Skeletal muscle satellite cell (primary cell): ENCODE results near the gene CGRRF1.

Experiments
- H3K27me3 ChIP-seq: 2 replicates; pipeline ENCODE4 v1.7.0; 2013; ENCODE audit warnings: low read length; ENCODE audit not compliant: control insufficient read depth, insufficient read depth
- H3K36me3 ChIP-seq: 2 replicates; pipeline ENCODE4 v1.7.0; 2013; ENCODE audit warnings: mild to moderate bottlenecking, control low read depth, low read length; ENCODE audit not compliant: insufficient read depth
- H3K4me1 ChIP-seq: 2 replicates; pipeline ENCODE4 v1.7.0; 2013; ENCODE audit warnings: low read length; ENCODE audit not compliant: control insufficient read depth, insufficient read depth
- H3K4me2 ChIP-seq: 2 replicates; pipeline ENCODE4 v1.7.0; 2013; ENCODE audit warnings: mild to moderate bottlenecking, low read length
- H3K4me3 ChIP-seq: 2 replicates; pipeline ENCODE4 v1.7.0; 2013; ENCODE audit warnings: low read length
- H3K9ac ChIP-seq: 2 replicates; pipeline ENCODE4 v1.7.0; 2013; ENCODE audit warnings: mild to moderate bottlenecking, low read depth, low read length, moderate library complexity
- H3K9me3 ChIP-seq: replicated peaks from 2 replicates; pipeline ENCODE4 v1.7.0; 2013; ENCODE audit warnings: mild to moderate bottlenecking, control low read depth, low read length

CGRRF1 gene

DNA sequence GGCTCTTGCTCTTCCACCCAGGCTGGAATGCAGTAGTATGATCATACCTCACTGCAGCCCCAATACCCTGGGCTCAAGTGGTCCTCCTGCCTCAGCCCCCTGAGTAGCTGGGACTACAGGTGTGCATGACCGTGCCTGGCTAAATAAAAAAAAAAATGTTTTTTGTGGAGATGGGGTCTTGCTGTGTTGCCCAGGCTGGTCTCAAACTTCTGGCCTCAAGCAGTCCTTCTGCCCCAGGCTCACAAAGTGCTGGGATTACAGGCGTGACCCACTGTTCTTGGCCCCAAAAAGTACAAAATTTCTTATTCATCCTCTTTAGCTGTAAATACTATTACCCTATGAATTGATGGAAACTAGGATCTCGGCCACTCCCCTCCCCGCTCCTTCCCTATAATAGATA is 14.7 kb downstream of the CGRRF1 start:
- Histone ChIP-seq H3K36me3 (peaks cover 13% of the 10 kb centered on the region), H3K27me3 (no peaks in the 10 kb centered on the region), H3K9me3 (no peaks in the 10 kb centered on the region)

DNA sequence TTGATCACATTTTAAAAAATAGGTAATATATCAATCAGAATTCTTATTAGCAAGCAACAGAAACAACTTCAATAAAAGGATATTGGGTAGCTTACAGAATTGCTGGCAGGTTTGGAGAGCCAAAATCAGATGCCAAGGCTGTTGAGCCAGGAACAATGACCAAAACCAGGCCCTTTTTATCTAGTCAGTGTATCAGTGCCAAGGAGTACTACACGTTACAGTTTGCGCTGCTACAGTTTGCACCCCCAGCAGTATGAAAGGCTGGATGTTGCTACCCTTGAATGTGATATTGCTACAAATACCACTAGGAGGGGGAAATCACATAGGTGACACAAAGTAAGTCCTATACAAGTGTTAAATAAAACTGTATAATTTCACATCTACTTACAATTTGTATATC is 19.3 kb downstream of the CGRRF1 start:
- Histone ChIP-seq H3K4me3 (no peak overlapping the region), H3K4me1 (peaks cover 3% of the 10 kb centered on the region), H3K9ac (no peak overlapping the region), H3K4me2 (no peak overlapping the region), H3K27me3 (no peaks in the 10 kb centered on the region), H3K36me3 (peaks cover 4% of the 10 kb centered on the region), H3K9me3 (no peaks in the 10 kb centered on the region)

More for the DNA sequence above, 14.7 kb downstream of the CGRRF1 start:
- no peak overlapping the region for H3K4me2 ChIP-seq
- no peaks in the 10 kb centered on the region for H3K4me1 ChIP-seq
- H3K9ac ChIP-seq, result no peak overlapping the region
- no peak overlapping the region for H3K4me3 ChIP-seq

DNA sequence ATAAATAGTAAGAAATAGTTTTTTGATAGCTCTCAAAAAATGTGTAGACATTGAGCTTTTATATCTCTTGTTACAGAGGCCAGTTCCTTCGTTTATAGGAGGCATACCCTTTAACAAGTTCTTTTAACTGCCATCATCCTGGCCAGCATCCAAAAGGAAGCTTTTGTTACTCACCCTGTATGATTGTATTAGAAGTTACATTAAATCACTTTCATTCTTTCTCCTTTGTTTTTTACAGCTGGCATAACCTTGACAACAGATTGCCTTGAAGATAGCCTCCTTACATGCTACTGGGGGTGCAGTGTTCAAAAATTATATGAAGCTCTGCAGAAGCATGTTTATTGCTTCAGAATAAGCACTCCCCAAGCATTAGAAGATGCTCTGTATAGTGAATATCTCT is 20.1 kb downstream of the CGRRF1 start:
- H3K4me1 ChIP-seq, result peaks cover 3% of the 10 kb centered on the region
- no peaks in the 10 kb centered on the region for H3K27me3 ChIP-seq
- H3K4me3 ChIP-seq, result no peak overlapping the region
- H3K4me2 ChIP-seq, result no peak overlapping the region
- no peaks in the 10 kb centered on the region for H3K9me3 ChIP-seq
- H3K9ac ChIP-seq, result no peak overlapping the region
- H3K36me3 ChIP-seq, result peaks cover 3% of the 10 kb centered on the region

DNA sequence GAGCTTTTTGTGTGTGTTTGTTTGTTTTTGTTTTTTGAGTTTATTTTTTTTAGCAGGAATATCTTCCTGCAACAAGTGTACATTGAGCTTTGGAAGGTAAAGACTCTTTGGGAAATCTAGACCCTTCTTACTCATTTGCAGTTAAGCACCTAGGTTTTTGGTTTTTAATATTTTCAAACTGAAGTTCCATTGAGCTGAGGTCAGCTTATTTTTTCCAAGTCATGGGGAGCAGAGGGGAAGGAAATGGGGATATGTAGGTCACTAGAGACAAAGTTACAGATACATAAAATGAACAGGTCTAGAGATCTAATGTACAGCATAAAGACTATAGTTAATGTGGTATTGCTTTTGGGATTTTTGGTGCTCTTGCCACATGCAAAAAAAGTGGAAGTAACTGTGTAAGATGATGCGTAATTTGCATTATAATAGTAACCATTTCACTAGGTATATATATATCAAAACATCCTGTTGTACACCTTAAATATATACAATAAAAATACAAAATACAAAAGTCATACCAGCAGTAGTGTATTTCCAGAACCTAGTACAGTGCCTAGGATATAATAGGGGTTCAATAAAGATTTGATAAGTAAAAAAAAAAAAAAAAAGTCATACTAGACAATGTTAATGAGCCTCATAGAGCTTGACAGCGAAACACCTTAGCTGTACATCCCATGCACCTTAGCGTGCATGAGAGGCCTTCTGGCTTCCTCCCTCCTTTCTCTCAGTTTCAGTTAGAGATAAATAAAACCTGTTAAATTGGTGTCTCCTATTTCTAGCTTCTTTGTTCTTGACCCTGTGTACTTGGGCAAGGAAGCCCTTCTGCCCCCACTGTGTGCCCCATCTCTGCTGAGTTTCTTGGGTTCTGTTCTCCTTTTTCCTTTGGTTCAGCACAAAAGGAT is 22.7 kb downstream of the CGRRF1 start:
- Histone ChIP-seq H3K9me3 (no peaks in the 10 kb centered on the region), H3K36me3 (no peaks in the 10 kb centered on the region), H3K4me2 (no peak overlapping the region), H3K9ac (no peak overlapping the region), H3K4me3 (no peak overlapping the region), H3K27me3 (no peaks in the 10 kb centered on the region), H3K4me1 (peaks cover 3% of the 10 kb centered on the region)

DNA sequence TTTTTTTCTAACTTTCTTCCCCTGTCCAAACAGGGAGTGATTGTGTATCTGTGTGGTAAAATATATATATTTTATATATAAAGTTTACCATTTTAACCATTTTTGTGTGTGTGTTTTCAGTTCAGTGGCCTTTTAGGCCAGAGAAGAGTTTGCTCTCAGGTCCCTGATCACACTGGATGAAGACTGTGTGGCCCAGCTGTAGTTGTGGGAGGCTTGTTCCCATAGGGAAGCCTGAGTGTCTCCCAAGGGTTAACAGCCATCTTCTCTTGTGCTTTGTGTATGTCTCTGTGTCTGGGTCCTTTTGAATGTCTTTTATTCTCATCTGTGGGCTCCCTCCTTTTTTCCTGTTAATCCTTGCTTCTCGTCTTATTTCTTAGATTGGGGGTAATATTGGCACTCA is 23.4 kb downstream of the CGRRF1 start:
- H3K9ac ChIP-seq, result no peak overlapping the region
- peaks cover 3% of the 10 kb centered on the region for H3K4me1 ChIP-seq
- H3K36me3 ChIP-seq, result peaks cover 3% of the 10 kb centered on the region
- no peaks in the 10 kb centered on the region for H3K27me3 ChIP-seq
- no peak overlapping the region for H3K4me3 ChIP-seq
- no peak overlapping the region for H3K4me2 ChIP-seq
- no peaks in the 10 kb centered on the region for H3K9me3 ChIP-seq

DNA sequence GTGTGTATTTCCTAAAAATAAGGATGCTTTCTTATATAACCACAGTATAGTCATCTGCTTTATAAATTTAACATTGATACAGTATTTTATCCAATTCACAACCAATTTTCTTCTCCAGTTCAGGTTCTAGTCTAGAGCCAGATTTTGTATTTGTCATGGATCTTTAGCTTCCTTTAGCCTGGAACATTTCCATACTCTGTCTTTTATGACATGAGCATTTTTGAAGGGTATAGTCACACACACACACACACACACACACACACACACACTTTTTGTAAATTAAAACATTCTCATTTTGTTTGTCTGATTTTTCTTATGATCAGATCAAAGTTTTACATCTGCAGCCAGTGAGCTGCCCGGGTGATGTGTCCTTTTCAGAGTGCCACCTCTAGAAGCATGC is 25.4 kb downstream of the CGRRF1 start:
- H3K4me1 ChIP-seq, result no peaks in the 10 kb centered on the region
- H3K27me3 ChIP-seq, result no peaks in the 10 kb centered on the region
- peaks cover 11% of the 10 kb centered on the region for H3K36me3 ChIP-seq
- H3K4me3 ChIP-seq, result no peak overlapping the region
- no peak overlapping the region for H3K9ac ChIP-seq
- H3K9me3 ChIP-seq, result no peaks in the 10 kb centered on the region
- H3K4me2 ChIP-seq, result no peak overlapping the region

DNA sequence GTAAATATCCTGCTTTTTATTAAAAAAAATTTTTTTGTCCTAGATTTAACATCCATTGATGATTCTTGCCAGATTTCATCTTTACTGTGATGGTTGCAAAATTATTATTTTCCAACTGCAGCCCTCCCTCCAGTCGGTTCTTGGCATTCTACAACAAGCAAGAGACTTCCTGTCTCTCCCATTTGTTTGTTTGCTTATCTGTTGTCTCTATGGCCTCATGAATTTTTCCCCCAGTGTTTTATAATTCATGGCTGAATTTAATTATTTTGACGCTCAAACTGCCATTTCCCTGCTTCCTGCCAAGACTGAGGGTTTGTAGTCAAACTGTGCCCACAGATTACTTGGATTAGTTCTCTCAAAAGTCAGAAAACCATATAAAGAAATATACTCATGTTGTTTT is 25.9 kb downstream of the CGRRF1 start:
- Histone ChIP-seq H3K4me2 (no peak overlapping the region), H3K36me3 (peaks cover 11% of the 10 kb centered on the region), H3K27me3 (no peaks in the 10 kb centered on the region), H3K4me1 (no peaks in the 10 kb centered on the region), H3K9me3 (no peaks in the 10 kb centered on the region), H3K9ac (no peak overlapping the region), H3K4me3 (no peak overlapping the region)

DNA sequence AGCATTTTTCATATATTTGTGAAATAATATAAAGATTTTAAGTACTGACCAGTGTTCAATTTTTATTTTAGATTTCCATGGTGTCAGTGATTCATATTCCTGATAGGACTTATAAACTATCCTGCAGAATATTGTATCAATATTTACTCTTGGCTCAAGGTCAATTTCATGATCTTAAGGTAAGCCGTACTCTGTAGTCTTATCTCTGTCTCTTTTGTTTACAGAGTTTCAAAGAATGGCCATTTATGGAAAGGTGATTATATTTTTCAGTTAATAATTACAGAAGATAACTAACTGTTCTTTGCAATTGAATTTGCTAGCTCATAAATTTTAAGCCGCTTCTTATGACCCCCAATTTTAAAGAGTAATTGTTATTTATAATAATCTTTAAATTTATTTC is 27.9 kb downstream of the CGRRF1 start:
- H3K4me1 ChIP-seq, result no peaks in the 10 kb centered on the region
- no peaks in the 10 kb centered on the region for H3K9me3 ChIP-seq
- no peak overlapping the region for H3K4me3 ChIP-seq
- no peak overlapping the region for H3K9ac ChIP-seq
- no peak overlapping the region for H3K4me2 ChIP-seq
- no peaks in the 10 kb centered on the region for H3K27me3 ChIP-seq
- peaks cover 11% of the 10 kb centered on the region for H3K36me3 ChIP-seq

DNA sequence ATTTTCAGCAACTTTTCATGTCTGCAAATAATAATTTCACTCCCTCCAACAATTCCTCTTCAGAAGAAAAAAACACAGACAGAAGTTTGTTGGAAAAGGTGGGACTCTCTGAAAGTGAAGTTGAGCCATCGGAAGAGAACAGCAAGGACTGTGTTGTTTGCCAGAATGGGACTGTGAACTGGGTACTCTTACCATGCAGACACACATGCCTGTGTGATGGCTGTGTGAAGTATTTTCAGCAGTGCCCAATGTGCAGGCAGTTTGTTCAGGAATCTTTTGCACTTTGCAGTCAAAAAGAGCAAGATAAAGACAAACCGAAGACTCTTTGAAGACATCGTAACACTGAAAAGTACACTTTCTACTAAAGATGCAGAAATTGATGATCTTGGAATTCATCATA is 28.3 kb downstream of the CGRRF1 start:
- H3K4me1 ChIP-seq, result no peaks in the 10 kb centered on the region
- H3K9ac ChIP-seq, result no peak overlapping the region
- H3K36me3 ChIP-seq, result peaks cover 11% of the 10 kb centered on the region
- no peaks in the 10 kb centered on the region for H3K27me3 ChIP-seq
- no peak overlapping the region for H3K4me3 ChIP-seq
- no peaks in the 10 kb centered on the region for H3K9me3 ChIP-seq
- no peak overlapping the region for H3K4me2 ChIP-seq

DNA sequence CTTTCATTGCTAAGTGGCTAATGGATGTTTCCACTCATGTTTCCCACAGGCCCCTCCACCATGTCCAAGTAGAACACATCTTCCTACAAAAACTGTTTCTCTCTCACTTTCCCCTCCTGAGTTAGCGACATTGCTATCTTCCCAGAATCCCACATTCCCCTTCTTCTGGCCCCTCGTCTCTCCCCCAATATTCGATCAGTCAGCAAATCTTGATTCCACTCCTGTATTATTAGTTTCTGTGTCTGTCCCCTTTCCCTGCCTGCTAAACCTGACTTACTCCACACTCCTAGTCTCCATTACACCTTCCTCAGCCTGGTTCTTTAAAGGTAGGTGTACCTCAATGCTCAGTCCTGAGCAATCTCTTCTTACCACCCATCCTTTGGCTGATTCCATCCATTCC is 37.9 kb downstream of the CGRRF1 start:
- H3K27me3 ChIP-seq, result no peaks in the 10 kb centered on the region
- no peak overlapping the region for H3K9ac ChIP-seq
- no peaks in the 10 kb centered on the region for H3K36me3 ChIP-seq
- H3K9me3 ChIP-seq, result no peaks in the 10 kb centered on the region
- H3K4me2 ChIP-seq, result no peak overlapping the region
- H3K4me1 ChIP-seq, result no peaks in the 10 kb centered on the region
- no peak overlapping the region for H3K4me3 ChIP-seq

DNA sequence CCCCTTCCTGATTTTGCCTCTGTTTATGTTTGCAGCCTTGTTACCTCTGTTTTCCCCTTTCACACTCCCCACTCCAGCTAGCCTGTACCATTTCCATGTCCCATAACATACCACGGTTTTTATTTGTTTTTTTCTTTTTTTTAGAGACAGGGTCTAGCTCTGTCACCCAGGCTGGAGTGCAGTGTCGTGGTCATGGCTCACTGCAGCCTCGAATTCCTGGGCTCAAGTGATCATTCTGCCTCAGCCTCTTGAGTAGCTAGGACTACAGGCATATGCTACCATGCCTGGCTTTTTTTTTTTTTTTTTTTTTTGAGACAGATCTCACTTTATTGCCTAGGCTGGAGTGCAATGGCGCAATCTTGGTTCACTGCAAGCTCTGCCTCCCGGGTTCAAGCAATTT is 38.8 kb downstream of the CGRRF1 start:
- Histone ChIP-seq H3K4me3 (no peak overlapping the region), H3K9me3 (no peaks in the 10 kb centered on the region), H3K36me3 (no peaks in the 10 kb centered on the region), H3K27me3 (no peaks in the 10 kb centered on the region), H3K4me1 (no peaks in the 10 kb centered on the region), H3K4me2 (no peak overlapping the region), H3K9ac (no peak overlapping the region)

DNA sequence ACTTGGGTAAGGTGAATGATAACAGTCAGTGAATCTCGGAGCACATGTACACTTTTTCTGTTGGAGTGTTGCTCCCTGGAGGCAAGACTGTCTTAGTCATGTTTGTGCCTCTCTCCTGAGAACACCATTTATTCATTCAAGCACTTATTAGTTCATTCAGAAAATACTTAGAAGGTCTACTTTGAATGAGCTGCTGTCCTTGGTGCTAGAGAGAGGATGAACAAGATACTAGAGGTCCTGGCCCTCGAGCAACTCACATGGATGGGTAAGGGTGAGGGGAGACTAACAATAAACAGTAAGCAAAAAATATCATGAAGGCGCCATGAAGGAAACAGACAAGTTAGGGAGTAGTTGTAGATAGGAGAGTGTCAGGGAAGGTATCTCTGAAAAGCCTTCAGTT is 40.2 kb downstream of the CGRRF1 start:
- no peaks in the 10 kb centered on the region for H3K4me1 ChIP-seq
- H3K9me3 ChIP-seq, result no peaks in the 10 kb centered on the region
- no peak overlapping the region for H3K4me2 ChIP-seq

More for the DNA sequence above, 40.2 kb downstream of the CGRRF1 start:
- Histone ChIP-seq H3K36me3 (no peaks in the 10 kb centered on the region), H3K27me3 (no peaks in the 10 kb centered on the region), H3K4me3 (no peak overlapping the region), H3K9ac (no peak overlapping the region)
